ENCODE data around the gene DUSP22. TPM values are rescaled to one million over a fixed set of nuclear protein-coding genes. Genes with fewer than 3 reads are reported as not detected.

DUSP22 gene
- total RNA-seq, 2 donors from 2014 or later = 45.2 to 45.3 TPM

DNA sequence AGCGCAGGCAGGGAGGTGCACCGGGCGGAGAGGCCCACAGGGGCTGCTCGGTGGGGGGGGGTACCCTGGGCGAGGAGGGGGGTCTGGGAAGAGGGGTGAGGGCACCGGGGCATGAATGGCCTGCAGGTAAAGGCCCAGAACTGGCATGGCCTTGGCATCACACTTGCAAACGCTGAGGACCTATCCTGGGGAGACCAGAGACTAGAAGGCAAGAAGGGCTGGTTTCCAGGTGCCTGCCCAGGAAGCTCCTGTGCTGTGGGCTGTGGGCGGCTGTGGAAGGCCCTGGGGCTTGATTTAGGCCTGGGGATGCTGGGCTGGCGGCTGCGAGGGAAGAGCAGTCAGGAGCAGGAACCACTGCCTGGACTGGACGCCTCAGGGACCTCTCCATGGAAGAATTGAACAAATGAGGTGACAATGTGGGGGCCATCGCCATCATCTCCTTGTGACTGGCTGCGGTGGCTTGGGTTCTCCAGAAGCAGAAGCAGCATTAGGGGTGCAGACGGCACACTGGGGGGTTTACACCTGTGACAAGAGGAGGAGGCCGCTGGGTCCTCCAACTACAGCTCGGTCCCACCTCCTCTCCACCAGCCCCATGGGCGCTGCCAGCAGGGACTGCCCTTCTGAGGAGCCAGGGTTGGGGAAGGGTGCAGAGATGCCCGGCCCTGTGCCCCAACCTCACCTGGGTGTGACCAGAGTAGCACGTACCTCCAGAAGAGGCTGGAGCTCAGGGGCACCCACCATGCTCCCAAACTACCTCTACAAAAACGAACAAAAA, 67.2 kb downstream of the DUSP22 start:
- no peak for ATAC-seq
- Mint-ChIP-seq H3K27ac (peak overlapping the region in 1 of 2 donors; percentile 87), H3K4me3 (no peak overlapping the region), H3K9me3 (no peaks in the 10 kb centered on the region), H3K36me3 (no peaks in the 10 kb centered on the region), H3K4me1 (ENCODE audit: low read depth in 2 of 2) (peaks cover 15 to 18% of the 10 kb centered on the region in 2 donors), H3K27me3 (no peaks in the 10 kb centered on the region)
- no peak for DNase-seq (ENCODE audit: low spot score)

DNA sequence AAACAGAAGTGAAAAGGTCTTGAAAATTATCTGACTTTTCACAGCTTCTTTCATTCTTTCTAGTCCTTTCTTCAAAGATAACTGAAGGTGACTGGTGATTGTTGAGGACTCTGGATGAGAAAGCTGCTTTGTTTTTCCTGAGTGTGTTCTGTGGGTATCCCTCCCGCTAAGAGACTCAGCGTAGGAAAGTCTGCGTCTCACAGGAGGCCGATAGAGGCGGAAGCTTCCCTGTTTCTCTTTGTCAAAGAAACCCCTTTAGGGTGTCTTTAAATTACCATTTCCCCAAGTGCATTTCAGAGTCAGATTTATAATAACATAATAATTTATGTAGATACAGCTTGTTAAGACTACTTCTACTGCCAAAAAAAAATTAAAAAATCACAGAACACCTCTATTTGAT, 68.1 kb downstream of the DUSP22 start:
- Mint-ChIP-seq H3K4me3 (no peak overlapping the region), H3K4me1 (ENCODE audit: low read depth in 2 of 2) (peaks cover 15% of the 10 kb centered on the region in 2 donors), H3K27me3 (no peaks in the 10 kb centered on the region), H3K9me3 (no peaks in the 10 kb centered on the region), H3K27ac (no peak overlapping the region), H3K36me3 (no peaks in the 10 kb centered on the region)
- ATAC-seq = no peak
- DNase-seq (ENCODE audit: low spot score) = no peak

DNA sequence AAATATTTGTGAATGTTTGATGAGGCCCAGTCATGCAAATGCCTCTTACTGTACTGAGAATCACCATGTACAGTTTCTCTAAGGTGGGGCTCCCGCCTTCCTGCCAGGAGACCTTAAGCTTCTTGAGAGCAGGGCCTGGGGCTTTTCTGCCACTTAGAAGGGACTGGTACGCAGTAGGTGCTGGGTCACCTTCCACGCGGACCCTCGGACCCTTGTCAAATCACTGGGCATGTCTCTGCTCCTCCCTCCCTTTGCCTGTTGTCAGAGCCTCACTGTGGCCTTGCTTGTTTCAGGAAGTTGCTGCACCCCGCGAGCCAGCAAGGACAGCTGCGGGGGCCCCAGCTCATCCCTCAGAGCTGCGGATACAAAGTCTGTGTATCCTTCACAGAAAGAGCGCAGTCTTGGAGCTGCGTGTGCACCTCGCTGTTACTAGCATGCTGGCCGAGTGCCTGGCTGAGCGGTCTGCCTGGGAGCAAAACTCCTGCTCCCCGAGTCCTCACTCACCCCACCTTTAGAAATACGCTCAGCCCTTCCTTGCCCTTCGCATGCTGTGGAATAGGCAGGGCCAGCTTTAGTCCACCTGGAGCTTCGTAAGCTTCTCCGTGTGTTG, 68.6 kb downstream of the DUSP22 start:
- H3K4me3 Mint-ChIP-seq = no peak overlapping the region
- H3K36me3 Mint-ChIP-seq = no peaks in the 10 kb centered on the region
- peaks cover 0 to 3% of the 10 kb centered on the region in 2 donors for H3K27me3 Mint-ChIP-seq
- peak overlapping the region in 1 of 2 donors; percentile 69 for H3K27ac Mint-ChIP-seq
- peaks cover 14% of the 10 kb centered on the region in 2 donors for H3K4me1 Mint-ChIP-seq (ENCODE audit: low read depth in 2 of 2)
- ATAC-seq = no peak
- no peak for DNase-seq (ENCODE audit: low spot score)
- no peaks in the 10 kb centered on the region for H3K9me3 Mint-ChIP-seq

DNA sequence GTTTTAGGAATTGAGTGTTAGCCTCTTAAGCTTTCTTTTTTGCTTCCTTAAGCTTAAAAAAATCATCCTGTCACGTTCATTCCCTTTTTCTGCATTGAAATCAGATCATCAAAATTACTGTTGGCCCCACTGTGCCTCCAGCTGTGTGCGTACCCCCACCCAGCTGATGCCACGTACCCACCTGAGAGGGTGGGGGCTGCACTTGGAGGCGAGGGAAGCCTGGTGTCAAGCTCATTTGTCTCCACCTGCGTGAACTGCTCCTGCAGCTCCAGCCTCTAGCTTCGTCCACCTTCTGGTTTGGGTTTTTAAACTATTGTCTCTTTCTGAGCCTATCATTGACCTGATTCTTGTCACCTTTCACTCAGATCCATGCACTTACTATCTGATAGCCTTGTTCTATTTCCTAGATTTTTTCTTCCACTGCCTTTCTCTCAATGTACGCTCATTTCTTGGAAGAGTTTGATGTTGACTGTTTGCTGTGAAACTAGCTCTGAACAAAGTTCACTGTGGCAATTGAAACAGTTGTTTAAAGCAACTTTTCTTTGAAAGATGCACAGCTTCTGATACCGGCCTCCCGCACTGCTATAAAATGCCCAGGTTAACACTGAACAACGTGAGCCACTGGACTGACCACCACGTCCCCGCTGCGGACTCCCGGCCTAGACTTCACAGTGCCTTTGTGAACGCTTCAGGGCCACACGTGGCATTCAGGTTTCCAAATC, 69.3 kb downstream of the DUSP22 start:
- Mint-ChIP-seq H3K36me3 (no peaks in the 10 kb centered on the region), H3K27me3 (peaks cover 0 to 3% of the 10 kb centered on the region in 2 donors), H3K9me3 (no peaks in the 10 kb centered on the region), H3K4me3 (no peak overlapping the region), H3K27ac (peak overlapping the region in 1 of 2 donors; percentile 69), H3K4me1 (ENCODE audit: low read depth in 2 of 2) (peaks cover 11 to 12% of the 10 kb centered on the region in 2 donors)
- DNase-seq (ENCODE audit: low spot score) (no peak), ATAC-seq (no peak)

DNA sequence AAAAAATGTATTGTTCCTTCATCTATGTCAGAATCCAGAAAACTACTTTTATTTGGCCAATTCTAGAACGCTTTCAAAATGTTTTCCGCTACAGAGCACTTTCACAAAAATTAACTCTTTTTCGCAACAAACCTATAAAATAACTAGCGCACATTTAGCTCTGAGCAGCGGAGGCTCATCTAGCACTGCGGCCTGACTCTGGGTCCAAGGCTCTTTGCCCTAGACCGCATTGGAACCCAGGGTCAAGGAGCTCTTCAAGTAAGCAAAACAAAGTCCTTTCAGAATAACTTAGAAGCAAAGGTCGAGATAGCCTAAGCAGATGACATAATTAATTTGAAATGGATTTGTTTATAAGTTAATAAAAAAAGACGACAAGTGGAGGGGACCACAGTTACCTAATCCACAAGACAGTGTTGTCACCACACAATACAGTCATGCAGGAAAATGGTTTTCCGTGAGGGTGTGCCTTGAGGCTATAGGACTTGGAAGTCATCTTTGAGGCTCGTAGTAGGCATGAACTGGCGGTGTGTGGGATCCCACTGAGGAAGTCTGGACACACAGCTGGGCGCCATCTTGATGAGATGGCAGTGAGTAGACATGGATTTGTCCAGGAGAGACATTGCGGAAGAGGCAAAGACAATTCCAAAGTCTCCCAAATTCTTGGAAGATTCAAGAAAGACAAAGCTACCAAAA, 70.1 kb downstream of the DUSP22 start:
- no peak for DNase-seq (ENCODE audit: low spot score)
- H3K4me3 Mint-ChIP-seq = no peak overlapping the region

DNA sequence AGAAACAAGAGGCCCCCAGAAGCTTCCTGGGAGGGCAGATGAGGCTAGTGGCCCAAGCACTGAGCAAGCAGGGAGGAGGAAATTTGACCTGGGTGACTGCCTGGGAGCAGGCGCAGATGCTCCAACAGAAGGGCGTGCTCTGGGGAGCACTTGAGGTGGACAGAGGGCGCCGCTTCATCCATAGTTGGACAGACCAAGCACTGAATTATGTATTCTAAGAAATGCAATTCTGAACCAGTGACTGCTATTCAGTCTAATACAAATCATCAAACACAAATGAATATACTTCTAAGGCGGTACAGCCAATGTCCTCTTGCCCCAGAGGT, 70.6 kb downstream of the DUSP22 start:
- no peak for DNase-seq (ENCODE audit: low spot score)
- no peak overlapping the region for H3K27ac Mint-ChIP-seq

More for the DNA sequence above, 70.1 kb downstream of the DUSP22 start:
- H3K4me1 Mint-ChIP-seq (ENCODE audit: low read depth in 2 of 2) = peaks cover 10 to 11% of the 10 kb centered on the region in 2 donors
- ATAC-seq = no peak
- no peak overlapping the region for H3K27ac Mint-ChIP-seq
- peaks cover 0 to 3% of the 10 kb centered on the region in 2 donors for H3K27me3 Mint-ChIP-seq
- no peaks in the 10 kb centered on the region for H3K9me3 Mint-ChIP-seq
- H3K36me3 Mint-ChIP-seq = no peaks in the 10 kb centered on the region

DNA sequence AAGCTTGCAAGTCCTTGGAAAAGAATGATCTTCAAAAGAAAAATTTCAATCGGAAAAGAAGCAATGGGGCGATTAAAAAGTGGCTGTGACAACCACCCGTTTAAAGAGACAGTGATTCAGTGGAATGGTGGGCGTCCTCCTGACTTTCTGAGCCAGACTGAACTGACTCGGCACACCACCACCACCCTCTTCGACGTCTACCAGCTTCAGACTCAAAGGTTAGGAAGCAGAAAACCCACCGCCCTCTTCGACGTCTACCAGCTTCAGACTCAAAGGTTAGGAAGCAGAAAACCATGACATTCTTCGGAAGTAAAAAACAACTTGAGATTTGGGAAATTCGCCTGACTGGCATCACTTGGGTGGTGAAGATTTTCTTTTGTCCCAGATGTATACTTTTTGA, 71.0 kb downstream of the DUSP22 start:
- H3K27me3 Mint-ChIP-seq = peaks cover 0 to 5% of the 10 kb centered on the region in 2 donors
- no peaks in the 10 kb centered on the region for H3K36me3 Mint-ChIP-seq
- no peak for DNase-seq (ENCODE audit: low spot score)
- H3K4me3 Mint-ChIP-seq = no peak overlapping the region
- ATAC-seq = no peak
- H3K4me1 Mint-ChIP-seq (ENCODE audit: low read depth in 2 of 2) = peaks cover 7 to 8% of the 10 kb centered on the region in 2 donors
- H3K9me3 Mint-ChIP-seq = no peaks in the 10 kb centered on the region
- no peak overlapping the region for H3K27ac Mint-ChIP-seq

More for the DNA sequence above, 70.6 kb downstream of the DUSP22 start:
- Mint-ChIP-seq H3K9me3 (no peaks in the 10 kb centered on the region), H3K27me3 (peaks cover 0 to 5% of the 10 kb centered on the region in 2 donors), H3K36me3 (no peaks in the 10 kb centered on the region), H3K4me3 (no peak overlapping the region), H3K4me1 (ENCODE audit: low read depth in 2 of 2) (peaks cover 10 to 11% of the 10 kb centered on the region in 2 donors)
- ATAC-seq = no peak

DNA sequence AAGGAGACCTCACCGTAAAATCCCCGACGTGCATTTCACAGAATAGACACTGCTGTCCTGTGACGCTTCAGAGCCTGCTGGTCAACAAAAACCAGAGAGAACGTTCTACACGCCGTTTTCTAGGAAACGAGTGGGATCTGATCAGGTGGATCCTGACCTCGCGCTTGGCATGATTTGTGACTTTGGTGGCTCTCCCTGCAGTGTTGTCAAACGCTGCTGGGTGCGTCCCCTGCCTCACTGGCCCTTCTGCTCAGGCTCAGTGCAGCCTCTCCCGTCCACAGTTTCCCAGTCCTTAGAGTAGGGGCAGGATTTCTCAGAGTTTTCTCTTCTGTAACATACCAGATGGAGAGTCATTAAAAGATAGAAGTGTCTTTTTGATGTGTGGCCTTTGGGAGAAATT, 71.6 kb downstream of the DUSP22 start:
- H3K9me3 Mint-ChIP-seq = no peaks in the 10 kb centered on the region
- ATAC-seq = no peak
- H3K27me3 Mint-ChIP-seq = peaks cover 0 to 5% of the 10 kb centered on the region in 2 donors
- no peak overlapping the region for H3K27ac Mint-ChIP-seq
- H3K4me3 Mint-ChIP-seq = no peak overlapping the region
- H3K36me3 Mint-ChIP-seq = no peaks in the 10 kb centered on the region
- H3K4me1 Mint-ChIP-seq (ENCODE audit: low read depth in 2 of 2) = peaks cover 1% of the 10 kb centered on the region in 2 donors
- no peak for DNase-seq (ENCODE audit: low spot score)

DNA sequence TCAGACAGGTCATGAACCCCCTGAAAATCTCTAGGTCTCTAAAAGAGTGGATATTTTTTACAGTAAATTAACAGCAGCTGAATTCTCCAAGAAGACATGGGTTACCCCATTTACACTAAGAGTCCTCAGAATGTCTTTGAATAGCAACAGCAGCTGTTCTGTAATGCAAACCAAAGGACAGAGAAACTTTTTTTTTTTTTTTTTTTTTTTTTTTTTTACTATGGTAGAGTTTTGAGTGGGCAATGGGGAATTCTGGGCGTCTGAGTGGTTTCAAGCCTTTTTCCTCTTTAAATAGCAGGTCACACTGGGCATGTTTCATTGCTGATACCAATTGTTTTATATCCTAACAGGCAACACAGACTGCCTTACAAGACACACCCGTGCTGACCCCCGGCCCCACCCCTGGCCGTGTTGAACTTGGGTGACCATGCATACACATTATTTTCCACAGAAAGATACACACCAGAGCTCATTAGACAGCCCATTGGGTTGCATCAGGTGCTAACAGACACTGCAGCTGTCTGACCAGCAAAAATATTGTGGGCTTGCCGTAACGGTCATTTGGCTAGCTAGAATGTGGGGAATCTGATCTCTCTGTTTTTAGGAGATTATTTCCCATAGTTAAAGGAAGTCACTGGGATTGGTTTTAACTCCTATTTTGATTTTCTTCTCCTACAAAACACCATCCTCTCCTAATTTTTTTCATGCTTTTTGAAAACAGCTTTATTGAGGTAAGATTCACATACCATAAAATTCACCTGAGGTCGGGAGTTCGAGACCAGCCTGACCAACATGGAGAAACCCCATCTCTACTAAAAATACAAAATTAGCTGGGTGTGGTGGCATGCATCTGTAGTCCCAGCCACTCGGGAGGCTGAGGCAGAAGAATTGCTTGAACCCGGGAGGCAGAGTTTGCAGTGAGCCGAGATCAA, 72.6 kb downstream of the DUSP22 start:
- Mint-ChIP-seq H3K9me3 (no peaks in the 10 kb centered on the region), H3K36me3 (no peaks in the 10 kb centered on the region), H3K27ac (no peak overlapping the region), H3K4me3 (no peak overlapping the region), H3K27me3 (peaks cover 0 to 5% of the 10 kb centered on the region in 2 donors), H3K4me1 (ENCODE audit: low read depth in 2 of 2) (no peaks in the 10 kb centered on the region)
- DNase-seq (ENCODE audit: low spot score) (no peak), ATAC-seq (no peak)

DNA sequence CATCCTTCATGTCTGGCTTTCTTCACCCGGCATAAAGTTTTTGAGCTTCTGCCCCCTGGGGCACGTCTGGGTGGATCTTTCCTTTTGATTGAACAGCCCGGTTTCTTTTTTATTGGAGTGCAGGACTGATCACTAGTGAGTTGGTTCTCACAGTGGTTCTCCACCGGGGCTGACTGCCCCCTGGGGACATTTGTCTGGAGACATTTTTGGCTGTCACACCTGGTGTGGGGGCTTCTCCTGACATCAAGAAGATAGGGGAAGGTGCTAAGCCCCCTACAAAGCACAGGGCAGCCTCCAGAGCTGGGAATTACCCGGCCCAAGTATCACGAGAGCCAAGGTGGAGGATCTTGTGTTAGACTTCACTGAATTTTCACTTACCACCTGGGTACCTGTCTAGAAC, 73.5 kb downstream of the DUSP22 start:
- Mint-ChIP-seq H3K4me1 (ENCODE audit: low read depth in 2 of 2) (no peaks in the 10 kb centered on the region), H3K36me3 (peaks cover 4% of the 10 kb centered on the region), H3K9me3 (peaks cover 2% of the 10 kb centered on the region), H3K27ac (no peak overlapping the region), H3K27me3 (peaks cover 5 to 8% of the 10 kb centered on the region in 2 donors), H3K4me3 (no peak overlapping the region)
- no peak for DNase-seq (ENCODE audit: low spot score)
- no peak for ATAC-seq

DNA sequence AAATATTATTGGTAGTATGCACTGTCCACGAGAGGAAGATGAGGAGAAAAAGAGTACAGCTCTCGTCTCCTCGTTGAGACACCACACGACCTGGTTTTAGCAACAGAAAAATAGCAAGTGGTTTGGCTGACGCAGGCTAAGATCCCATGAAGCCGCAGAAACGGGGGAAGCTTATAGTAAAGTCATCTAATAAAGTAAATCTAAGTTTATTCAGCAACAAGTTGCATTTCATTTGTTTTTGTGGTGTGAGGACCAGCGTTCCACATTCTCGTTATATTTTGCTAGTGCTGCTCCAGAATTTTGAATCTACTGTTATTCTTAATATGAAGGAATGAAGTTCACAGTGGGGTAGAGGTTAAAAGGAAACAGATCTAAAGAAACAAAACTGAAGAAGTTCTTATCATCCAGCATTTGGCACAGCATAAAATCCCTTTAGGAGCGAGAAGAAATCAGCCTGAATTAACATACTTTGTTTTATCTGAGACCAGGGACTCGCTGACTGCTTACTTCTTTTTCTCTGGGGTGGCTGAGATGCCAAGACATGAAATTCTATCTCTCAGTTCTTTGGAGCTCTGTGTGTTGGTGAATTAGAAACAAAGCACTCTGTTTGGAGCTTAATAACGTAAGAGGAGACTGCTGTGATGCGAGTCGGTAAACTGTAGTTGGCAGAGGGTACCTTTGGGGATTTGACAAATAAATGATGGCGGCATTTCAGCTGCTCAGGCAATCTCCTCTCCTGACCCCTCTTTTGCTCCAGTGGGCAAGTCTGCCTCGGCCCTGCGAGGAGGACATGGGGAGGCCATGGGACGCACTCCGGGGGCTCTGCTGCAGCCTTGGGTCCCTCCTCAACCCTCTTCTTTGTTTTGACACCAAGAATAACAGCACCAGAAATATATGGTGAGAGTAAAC, 74.4 kb downstream of the DUSP22 start:
- Mint-ChIP-seq H3K4me1 (ENCODE audit: low read depth in 2 of 2) (no peaks in the 10 kb centered on the region), H3K27me3 (peaks cover 8 to 9% of the 10 kb centered on the region in 2 donors), H3K36me3 (peaks cover 6% of the 10 kb centered on the region), H3K27ac (no peak overlapping the region), H3K9me3 (peaks cover 4% of the 10 kb centered on the region), H3K4me3 (no peak overlapping the region)
- DNase-seq (ENCODE audit: low spot score) (no peak), ATAC-seq (no peak)

DNA sequence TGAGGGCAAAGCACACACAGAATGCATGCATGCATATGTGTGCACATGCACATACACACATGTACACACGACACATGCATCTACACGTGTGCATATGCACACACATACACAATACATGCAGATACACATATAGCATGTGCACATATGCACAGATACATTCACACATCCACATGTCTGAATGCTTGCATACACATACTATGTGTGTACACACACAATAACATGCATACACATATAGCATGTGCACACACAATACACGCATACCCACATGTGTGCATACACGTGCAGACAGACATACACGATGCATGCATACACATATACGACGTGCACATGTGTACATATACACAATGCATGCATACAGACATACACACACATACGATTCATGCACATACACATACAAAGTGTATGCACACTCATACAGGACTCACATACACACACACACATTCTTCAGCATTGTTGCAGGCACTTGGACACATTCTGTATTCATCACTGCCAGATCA, 75.1 kb downstream of the DUSP22 start:
- peaks cover 4% of the 10 kb centered on the region for H3K9me3 Mint-ChIP-seq

More for the DNA sequence above, 75.1 kb downstream of the DUSP22 start:
- Mint-ChIP-seq H3K36me3 (peaks cover 6% of the 10 kb centered on the region), H3K27me3 (peaks cover 8 to 9% of the 10 kb centered on the region in 2 donors), H3K4me3 (no peak overlapping the region), H3K27ac (no peak overlapping the region), H3K4me1 (ENCODE audit: low read depth in 2 of 2) (no peaks in the 10 kb centered on the region)
- peak; percentile 32 for ATAC-seq
- no peak for DNase-seq (ENCODE audit: low spot score)
